Measurements from ENCODE around the gene HCFC1.

GRCh38 chrX:154015581-154016264 is 44.1 kb upstream of the HCFC1 start:
- TF ChIP-seq CTCF (IDR thresholded peaks at IDR 0.05; ENCODE audit: insufficient read depth, low read depth, low read length) (no peak), EZH2 (IDR thresholded peaks at IDR 0.05; ENCODE audit: insufficient read depth, low read length) (no peak)
